GM18951 (cell line): ENCODE measurements around the gene PCED1B.

ENCODE experiments used
- POLR2A ChIP-seq: IDR thresholded peaks from 4 replicates; pipeline ENCODE4 v1.6.1; 2011; ENCODE audit warnings: mild to moderate bottlenecking; ENCODE audit not compliant: insufficient read length, insufficient read depth; ENCODE audit errors: extremely low read depth
- in situ Hi-C: fragments of 300-500 bp; cut with MboI; formaldehyde crosslinking; loops from one replicate; pipeline ENCODE4 v1.12.0; 2022; ENCODE audit warnings: low sequenced_read_pairs, mixed read lengths, inconsistent platforms; ENCODE audit not compliant: unreplicated experiment

The PCED1B gene

DNA sequence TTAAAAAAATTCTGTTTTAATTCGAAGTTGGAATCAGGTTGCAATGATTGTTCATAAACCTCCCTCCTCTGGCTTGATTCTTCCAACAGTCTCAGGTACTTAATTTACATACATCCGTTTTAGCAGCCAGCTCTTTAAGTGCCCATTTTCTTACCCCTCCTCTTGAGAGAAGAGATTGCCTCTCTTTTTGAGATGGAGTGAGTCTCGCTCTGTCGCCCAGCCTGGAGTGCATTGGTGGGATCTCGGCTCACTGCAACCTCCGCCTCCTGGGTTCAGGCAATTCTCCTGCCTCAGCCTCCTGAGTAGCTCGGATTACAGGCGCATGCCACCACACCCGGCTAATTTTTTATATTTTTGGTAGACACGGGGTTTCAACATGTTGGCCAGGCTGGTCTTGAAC is 146.8 kb downstream of the PCED1B start:
- in situ Hi-C loops = no loop called here
- no peak for TF ChIP-seq POLR2A

DNA sequence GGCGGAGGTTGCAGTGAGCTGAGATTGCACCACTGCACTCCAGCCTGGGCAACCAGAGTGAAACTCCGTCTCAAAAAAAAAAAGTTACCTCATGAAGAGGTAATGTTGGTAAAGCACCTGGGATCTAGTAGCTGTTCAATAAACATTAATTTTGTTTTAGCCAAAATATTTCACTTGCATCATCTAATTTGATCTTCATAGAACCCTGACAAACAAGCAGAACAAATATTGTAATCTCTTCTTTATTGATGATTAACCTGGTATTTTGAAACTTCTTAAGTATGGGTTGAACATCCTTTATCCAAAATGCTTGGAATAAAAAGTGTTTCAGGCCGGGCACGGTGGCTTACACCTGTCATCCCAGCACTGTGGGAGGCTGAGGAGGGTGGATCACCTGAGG is 149.4 kb downstream of the PCED1B start:
- no peak for TF ChIP-seq POLR2A
- in situ Hi-C loops = no loop called here

DNA sequence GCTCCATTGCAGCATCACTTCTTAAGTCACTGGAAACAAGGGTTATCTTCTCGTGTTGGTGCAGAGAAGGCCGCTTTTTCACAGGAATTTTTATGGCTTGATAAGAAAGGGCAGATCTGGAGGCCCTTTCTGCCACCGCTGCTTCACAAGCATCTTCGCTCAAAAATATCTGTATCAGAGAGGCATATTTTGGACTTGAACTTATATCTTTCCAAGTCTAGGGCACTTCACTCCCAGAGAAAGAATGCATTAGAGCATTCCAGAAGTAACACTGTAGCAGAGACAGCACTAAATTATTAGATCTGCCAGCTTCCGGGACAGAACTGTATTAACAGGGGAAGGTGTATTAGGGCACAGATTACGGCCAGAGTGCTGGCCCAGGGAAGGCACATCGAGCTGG is 152.0 kb downstream of the PCED1B start:
- TF ChIP-seq POLR2A = no peak
- in situ Hi-C loops = no loop called here

DNA sequence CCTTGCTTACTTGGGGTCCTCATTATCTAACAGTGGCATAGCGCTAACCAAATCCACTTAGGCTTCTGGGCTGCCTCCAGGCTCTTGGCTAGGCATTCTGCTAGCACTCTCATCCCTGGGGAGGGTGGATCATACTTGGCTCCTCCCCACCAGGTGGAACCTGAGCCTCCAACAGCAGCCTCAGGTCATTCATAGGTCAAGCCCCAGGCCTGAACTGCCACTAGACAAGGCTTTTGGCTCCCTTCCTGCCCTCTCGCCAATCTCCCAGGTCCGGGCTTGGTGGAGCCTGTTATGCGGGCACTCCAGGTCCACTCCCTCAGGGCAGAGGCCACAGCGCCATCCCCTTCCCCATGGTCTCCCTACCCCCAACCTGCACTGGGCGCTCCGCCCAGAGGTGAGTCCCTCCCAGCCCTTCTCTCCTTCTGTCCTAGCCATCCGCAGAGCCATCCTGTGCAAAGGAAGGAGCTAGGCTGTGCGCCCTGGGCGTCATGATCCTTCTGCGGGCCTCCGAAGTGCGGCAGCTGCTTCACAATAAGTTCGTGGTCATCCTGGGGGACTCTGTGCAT is 155.2 kb downstream of the PCED1B start:
- in situ Hi-C loops = no loop called here
- TF ChIP-seq POLR2A = no peak

DNA sequence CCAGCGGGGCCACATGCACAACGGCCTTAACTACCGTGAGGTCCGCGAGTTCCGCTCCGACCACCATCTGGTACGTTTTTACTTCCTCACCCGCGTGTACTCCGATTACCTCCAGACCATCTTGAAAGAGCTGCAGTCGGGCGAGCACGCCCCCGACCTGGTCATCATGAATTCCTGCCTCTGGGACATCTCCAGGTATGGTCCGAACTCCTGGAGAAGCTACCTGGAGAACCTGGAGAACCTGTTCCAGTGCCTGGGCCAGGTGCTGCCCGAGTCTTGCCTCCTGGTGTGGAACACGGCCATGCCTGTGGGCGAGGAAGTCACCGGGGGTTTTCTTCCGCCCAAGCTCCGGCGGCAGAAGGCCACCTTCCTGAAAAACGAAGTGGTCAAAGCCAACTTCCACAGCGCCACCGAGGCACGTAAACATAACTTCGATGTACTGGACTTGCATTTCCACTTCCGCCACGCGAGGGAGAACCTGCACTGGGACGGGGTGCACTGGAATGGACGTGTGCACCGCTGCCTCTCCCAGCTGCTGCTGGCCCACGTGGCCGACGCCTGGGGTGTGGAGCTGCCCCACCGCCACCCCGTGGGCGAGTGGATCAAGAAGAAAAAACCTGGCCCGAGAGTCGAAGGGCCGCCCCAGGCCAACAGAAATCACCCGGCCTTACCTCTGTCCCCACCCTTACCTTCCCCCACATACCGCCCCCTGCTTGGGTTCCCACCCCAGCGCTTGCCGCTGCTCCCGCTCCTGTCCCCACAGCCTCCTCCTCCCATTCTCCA is 156.0 kb downstream of the PCED1B start:
- no peak for TF ChIP-seq POLR2A
- in situ Hi-C loops = no loop called here

DNA sequence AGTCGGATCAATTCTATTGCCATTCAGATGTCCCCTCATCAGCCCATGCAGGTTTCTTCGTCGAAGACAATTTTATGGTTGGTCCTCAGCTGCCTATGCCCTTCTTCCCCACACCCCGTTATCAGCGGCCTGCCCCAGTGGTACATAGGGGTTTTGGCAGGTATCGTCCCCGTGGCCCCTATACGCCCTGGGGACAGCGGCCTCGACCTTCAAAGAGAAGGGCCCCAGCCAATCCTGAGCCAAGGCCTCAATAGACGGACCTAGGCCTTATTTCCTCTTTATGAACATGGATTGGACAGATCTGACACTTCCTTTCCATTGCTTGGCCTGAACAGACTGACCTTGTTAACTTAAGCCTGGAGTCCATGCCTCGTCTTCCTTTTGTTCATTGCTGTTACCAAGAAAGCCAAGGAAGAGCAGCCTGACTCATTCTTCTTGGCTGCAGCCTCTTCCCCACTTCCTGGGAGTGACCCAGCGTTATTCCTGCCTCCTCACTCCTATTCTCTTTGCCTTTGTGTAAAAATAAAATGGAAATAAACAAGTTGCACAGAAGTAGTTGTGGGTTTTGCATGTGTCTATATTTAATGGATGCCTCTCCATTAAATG is 156.8 kb downstream of the PCED1B start:
- in situ Hi-C loops = no loop called here
- TF ChIP-seq POLR2A = no peak

DNA sequence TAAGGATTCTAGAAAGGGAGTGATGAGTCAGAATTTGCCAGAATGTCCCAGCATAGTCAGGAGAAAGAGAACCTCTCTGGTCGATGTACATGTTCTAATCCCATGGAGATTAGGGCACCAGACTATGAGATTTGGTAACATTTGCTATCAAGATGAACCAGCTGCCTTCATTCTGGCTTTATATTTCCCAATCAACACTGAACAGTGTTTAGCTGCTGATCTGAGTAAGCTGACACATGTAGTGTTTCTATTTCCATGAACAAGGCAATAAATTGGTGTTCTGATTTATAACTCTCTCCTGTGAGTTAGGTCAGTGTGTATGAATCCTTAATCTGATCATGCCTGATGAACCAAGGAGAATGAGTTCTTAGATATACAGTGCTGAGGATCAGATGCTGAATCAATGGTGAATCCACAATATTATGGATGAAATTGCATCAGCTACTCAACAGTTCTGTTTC is 158.4 kb downstream of the PCED1B start:
- in situ Hi-C loops = no loop called here

DNA sequence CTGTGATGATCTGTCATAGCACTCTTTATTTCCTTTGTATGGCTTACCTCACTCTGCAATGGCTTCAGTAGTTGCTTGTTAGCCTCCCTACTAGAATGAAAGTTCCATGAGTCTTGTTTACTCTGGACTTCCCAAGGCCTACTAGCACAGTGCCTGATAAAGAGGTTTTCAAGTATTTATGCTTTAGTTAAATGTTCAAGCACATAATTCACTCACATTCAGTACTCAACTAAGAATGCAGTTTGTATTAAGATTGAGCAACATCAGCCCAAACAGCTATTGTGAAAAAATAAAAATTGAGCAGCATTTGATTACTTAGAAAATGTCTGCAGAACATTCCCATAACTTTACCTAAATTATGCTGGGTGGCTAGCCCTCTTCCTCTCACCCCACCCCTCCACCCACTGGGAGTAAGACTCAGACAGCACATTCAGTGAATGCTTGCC is 159.3 kb downstream of the PCED1B start:
- in situ Hi-C loops = no loop called here
- TF ChIP-seq POLR2A = no peak

More for the DNA sequence above, 158.4 kb downstream of the PCED1B start:
- no peak for TF ChIP-seq POLR2A

DNA sequence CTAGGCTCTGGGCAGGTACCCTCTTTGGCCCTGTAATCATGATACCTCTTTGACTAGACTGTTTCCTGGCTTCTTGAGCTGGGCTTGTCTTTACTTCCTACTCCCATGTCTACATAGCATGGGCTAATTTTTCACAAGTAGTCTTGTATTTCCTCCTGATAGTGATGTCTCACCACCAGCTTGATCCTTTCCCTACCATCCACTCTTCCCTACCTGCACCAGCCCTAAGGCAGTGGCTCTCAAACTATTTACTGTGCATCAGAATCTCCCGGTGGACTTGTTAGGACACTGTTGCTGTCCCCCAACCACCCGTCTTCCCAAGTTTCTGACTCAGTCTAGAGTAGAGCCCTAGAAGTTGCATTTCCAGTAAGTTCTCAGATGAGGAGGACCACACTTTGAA is 163.0 kb downstream of the PCED1B start:
- in situ Hi-C loops = no loop called here
- no peak for TF ChIP-seq POLR2A

DNA sequence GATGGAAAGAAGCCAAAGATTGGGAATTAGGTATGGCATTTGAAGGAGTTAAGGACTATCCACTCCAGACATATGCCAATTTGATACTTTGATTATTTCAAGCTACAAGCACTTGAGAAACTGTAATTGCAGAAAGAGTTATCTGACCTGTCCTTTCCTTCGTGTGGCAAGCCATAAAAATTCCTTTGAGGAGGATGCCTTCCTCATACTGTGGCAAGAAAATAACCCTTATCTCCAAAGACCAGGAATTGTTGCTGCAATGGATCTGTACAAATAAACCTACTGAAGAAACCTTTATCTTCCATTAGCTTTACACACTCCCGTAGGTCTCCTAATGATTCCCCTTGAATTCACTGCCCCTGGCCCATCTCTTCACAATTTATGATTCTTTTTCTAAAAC is 165.4 kb downstream of the PCED1B start:
- TF ChIP-seq POLR2A = no peak
- in situ Hi-C loops = no loop called here

DNA sequence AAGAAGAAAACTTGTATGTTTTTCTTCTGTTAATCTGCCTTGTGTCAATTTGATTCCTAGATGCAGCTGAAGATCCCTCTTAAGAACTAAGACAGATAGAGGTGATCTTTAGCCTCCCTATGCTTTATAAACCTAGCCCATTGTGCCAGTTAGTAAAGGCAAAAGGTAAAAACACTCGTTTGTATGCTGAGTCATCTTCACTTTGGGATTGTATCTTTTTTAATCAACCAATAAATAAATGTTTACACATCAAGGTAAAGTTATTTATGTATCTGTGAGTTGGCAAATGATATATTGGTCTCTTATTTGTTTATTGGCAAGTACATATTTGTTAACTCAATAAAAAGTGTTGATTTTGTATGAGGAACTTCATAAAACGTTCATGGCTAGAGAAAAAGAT is 166.2 kb downstream of the PCED1B start:
- TF ChIP-seq POLR2A = no peak
- in situ Hi-C loops = no loop called here

DNA sequence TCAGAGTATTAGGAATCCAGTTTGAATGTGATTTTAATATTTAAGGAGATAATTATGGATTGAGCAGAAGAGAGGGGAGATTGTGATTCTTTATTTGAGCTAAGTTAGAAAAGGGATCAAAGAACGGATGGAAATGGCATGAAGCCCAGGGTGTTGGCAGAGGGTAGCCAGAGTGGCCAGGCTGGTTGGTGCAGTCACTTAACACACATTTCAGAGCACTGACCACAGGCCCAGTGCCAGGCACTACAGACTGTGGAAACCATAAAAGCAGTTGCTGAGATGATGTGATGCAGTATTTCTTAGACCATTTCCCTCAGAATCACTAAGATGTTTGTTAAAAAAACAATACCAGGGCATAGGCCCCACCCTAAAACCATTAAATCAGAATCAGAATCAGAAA is 168.0 kb downstream of the PCED1B start:
- in situ Hi-C loops = no loop called here
- TF ChIP-seq POLR2A = no peak

DNA sequence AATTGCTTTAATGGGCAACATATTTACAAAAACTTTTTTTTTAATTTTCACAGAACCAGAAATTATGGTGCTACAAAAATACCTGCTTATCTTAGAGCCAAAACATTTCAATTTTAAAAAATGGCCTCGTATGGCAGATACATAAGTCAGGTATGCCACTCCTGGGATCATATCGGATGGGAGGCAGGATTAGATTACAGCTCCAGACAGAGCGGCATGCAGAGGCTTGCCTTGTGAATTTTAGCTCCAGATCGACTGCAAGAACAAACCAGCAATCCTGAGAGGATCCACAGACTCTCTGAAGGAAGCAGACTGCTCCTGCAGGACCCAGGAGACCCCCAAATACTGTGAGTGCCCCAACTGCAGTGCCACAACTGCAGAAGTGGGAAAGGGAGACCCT is 169.7 kb downstream of the PCED1B start:
- in situ Hi-C loops = no loop called here
- no peak for TF ChIP-seq POLR2A

DNA sequence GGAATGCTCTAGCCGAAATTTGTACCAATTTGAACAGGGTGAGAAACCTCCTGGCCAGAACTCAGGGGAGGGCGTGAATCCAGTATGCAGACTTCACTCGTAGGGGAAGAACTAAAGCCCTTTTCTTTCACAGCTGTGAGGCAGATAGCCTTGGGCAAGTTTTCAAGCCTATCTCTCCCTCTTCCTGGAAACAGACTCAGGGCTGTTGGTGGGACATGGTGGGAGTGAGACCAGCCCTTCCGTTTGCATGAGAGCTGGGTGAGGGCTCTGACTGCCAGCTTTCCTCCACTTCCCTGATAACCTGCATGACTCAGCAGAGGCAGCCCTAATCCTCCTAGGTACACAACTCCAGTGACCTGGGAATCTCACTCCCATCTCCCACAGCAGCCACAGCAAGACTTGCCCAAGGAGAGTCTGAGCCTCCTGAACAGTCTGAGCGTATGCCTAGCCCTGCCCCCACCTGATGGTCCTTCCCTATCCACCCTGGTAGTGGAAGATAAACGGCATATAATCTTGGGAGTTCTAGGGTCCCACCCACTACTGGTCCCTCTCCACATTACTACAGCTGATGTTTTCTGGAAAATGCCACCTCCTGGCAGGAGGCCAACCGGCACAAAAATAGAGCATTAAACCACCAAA is 170.4 kb downstream of the PCED1B start:
- TF ChIP-seq POLR2A = no peak
- in situ Hi-C loops = no loop called here

DNA sequence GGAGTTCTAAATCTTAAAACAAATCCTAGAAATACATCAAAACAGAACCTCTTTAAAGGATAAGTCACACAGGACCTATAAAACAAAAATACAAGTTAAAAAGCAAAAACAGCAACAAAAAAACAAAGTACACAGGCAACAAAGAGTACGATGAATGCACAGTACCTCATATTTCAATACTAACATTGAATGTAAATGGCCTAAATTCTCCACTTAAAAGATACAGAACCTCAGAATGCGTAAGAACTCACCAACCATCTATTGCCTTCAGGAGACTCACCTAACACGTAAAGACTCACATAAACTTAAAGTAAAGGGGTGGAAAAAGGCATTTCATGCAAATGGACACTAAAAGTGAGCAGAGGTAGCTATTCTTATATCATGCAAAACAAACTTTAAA is 172.5 kb downstream of the PCED1B start:
- in situ Hi-C loops = no loop called here
- no peak for TF ChIP-seq POLR2A
